ENCODE data around the gene UGT2B17.

DNA sequence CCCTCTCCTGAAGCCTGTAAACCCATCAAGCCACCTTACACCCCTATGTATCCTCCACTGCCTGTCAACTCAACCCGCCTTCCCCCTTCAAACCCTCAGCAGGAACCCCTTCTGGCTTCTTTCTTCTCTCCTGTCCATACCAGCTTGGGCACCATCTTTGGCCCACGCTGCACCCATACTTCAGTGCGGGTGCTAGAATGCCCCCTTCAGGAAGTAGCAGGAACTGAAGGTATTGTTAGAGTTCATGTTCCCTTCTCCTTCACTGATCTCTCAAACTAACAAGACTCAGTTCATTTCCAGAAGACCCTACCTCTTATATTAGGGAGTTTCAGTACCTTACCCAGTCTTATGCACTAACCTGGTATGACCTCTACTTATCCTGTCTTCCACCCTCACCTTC lies 1.5 kb upstream of the UGT2B17 start:
- no peak for TF ChIP-seq EGR1 (IDR thresholded peaks at IDR 0.05; ENCODE audit: low read depth in 2 of 2)
- TF ChIP-seq, protein P1, sequence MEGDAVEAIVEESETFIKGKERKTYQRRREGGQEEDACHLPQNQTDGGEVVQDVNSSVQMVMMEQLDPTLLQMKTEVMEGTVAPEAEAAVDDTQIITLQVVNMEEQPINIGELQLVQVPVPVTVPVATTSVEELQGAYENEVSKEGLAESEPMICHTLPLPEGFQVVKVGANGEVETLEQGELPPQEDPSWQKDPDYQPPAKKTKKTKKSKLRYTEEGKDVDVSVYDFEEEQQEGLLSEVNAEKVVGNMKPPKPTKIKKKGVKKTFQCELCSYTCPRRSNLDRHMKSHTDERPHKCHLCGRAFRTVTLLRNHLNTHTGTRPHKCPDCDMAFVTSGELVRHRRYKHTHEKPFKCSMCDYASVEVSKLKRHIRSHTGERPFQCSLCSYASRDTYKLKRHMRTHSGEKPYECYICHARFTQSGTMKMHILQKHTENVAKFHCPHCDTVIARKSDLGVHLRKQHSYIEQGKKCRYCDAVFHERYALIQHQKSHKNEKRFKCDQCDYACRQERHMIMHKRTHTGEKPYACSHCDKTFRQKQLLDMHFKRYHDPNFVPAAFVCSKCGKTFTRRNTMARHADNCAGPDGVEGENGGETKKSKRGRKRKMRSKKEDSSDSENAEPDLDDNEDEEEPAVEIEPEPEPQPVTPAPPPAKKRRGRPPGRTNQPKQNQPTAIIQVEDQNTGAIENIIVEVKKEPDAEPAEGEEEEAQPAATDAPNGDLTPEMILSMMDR (IDR thresholded peaks at IDR 0.05; ENCODE audit: low read depth, low read length, missing input control): no peak
- no peak for TF ChIP-seq JUND (IDR thresholded peaks at IDR 0.05)
- TF ChIP-seq HNF4A (conservative IDR thresholded peaks at IDR 0.05): no peak
- TF ChIP-seq, protein P2, sequence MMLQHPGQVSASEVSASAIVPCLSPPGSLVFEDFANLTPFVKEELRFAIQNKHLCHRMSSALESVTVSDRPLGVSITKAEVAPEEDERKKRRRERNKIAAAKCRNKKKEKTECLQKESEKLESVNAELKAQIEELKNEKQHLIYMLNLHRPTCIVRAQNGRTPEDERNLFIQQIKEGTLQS (IDR thresholded peaks at IDR 0.05): no peak
- no peak for TF ChIP-seq HNF4G (IDR thresholded peaks at IDR 0.05)
- TF ChIP-seq SP1 (IDR thresholded peaks at IDR 0.05): no peak
- TF ChIP-seq, protein P3, sequence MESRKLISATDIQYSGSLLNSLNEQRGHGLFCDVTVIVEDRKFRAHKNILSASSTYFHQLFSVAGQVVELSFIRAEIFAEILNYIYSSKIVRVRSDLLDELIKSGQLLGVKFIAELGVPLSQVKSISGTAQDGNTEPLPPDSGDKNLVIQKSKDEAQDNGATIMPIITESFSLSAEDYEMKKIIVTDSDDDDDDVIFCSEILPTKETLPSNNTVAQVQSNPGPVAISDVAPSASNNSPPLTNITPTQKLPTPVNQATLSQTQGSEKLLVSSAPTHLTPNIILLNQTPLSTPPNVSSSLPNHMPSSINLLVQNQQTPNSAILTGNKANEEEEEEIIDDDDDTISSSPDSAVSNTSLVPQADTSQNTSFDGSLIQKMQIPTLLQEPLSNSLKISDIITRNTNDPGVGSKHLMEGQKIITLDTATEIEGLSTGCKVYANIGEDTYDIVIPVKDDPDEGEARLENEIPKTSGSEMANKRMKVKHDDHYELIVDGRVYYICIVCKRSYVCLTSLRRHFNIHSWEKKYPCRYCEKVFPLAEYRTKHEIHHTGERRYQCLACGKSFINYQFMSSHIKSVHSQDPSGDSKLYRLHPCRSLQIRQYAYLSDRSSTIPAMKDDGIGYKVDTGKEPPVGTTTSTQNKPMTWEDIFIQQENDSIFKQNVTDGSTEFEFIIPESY (IDR thresholded peaks at IDR 0.05): no peak
